Kidney capillary endothelial cell (primary cell): ENCODE data around the gene OLFML2B.

Experiments
- DNase-seq: peaks from one replicate; pipeline ENCODE4 v3.0.0-alpha.2; 2018; ENCODE audit warnings: low spot score

OLFML2B gene

DNA sequence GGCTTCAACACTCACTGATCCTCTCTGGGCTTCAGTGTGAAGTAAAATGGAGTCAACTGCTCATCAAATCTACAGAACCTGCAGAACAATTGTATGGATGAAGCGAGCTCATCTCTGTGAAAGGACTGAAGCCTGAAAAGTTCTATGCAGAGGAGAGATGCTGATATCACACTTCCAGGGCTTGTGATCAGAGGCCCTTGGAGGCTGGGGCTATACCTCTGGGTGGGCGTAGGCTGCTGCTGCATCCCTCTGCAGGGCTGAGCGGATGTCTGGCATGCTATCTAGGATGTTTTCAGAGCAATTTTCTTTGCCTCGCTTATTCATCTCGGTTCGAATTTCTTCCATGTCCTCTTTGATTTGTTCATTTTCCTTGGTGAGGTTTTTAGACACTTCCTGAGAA, 17.6 kb downstream of the OLFML2B start:
- no peak for DNase-seq

DNA sequence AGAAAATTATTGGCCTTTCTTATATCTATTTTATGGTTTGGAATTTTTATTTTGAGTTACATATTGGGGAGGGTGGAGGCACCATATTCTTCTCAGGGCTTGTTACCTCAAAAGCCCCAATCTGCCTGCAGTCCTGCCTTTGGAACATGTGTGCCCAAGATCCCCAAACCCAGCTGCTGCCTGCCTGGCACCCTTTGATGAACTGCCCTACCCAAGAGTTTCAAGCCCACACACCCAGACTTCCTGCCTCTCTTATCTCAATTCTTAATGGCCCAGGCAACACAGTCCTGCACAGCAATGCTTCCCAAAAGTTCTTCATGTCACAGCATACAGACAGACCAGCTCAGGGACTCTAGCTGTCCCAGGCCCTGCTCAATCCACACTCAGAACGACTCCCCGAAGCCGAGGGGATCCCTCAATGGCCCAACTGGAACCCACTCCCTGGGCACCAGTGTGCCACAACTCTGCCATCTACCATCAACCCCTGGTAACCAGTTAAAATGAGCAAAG, 19.2 kb downstream of the OLFML2B start:
- DNase-seq: no peak

DNA sequence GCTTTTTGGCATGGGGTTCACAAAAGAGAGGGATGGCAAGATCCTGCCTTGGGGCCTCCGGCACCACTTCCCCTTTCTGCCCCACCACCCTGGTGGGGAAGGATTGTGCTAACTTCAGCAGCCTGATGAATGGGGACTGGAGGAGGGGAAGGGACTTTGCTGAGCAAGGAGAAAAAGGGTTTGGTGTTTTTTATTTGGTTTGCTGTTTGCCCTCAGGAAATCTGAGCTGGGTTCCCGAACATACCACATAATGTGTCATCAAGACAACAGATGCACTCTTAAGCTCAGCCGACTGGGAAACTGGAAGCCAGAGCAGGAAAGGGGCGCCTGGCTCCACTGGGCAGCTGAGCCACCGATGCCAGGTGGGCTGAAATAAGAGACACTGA, 19.8 kb downstream of the OLFML2B start:
- no peak for DNase-seq

DNA sequence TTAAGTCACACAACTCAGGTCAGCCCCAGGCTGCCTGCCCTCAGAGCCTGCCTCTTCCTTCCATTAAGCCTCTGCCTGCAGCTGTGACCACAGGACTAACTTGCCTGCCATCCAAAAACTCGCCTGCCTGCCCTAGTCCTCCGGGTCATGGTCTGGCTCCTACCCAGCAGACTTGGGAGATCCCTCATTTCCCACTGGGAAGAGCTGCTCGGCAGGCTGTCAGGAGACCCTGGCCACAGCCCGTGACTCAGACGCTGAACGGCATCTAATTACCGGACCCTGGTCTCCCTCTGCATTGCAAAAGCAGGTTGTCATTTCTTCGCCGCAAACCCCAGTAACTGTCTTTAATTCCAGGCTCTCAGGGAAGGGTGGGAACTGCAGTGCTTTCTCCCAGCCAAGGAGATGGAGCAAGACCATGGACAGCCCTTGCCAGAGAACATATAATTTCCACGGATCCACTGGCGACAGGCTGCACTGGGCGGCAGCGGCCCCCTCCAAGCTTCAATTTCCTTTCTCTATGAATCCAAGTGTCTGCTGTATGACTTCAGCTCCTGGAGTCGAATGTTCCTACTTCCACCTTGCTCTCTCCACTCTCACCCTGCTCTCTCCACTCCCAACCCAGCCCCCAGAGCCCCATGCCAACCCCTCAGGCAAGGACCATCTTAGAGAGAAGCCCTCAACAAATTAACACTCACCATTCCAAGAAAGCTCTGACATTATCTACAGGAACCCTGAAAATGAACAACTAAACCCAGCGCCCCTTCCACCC, 20.4 kb downstream of the OLFML2B start:
- no peak for DNase-seq

DNA sequence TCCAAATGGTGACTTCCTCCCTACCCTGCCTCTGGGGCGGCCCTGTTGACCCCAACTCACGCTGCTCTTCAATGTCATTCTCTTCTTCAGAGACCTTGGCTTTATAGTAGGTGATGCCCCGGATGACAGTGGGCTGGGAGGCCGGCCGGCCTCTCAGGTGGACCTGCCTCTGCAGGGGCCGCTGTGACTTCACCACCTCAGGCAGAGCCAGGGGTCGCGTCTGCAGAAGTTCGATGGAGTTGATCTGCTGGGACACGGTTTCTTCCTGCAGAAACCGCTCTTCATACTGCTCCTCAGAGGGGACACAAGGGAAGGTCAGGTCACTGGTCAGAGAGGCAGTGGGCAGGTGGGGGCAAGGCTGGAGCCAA, 23.6 kb downstream of the OLFML2B start:
- no peak for DNase-seq

DNA sequence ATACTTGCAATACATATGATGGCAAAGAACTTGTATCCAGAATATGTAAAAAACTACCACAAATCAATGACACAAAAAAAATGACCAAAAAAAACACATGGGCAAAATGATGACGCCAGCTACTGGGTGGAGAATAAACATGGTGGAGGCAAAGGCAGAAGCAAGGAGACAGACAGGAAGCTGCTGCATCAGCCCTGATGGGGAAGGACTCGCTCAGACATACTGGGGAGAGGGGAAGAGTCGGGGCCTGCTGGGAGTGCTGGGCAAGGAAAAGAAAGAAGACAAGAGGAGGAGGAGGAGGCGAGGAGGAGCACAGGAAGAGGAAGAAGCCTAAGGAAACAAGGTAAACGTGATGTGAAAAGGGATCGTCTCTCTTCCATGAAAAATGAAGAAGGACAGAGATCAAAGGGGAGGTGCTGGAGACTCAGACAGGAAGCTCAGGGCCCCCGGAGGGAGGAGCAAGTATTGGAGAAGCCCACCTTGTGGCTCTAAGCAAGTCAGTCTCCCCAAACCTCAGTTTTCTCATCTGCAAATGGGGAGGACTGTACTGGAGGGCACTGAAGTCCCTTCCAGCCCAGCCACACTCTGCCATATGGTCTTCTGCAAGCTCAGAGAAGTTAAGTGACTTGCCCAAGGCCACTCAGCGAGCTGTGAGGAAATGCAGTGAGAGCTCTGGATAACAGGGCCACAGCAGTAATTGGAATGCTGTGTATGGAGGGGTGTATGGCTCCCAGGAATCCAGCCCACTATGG, 24.2 kb downstream of the OLFML2B start:
- no peak for DNase-seq

DNA sequence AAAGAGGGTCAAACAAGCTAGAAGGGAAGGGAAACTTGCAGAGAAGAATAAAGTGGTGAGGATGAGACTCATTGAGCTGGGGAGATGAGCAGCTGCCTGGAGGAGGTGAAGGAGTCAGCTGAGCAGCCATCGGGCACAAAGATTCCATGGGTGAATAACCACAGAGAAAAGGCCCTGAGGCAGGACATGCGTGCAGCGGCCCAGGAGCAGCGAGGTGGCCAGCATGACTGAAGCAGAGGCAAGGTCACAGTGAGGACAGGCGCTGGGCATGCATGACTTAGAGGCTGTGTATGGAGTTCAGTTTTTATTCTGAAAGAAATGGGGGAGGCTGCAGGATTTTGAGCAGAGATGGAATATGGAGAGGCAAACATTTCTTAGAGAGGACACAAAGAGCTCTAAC, 24.9 kb downstream of the OLFML2B start:
- DNase-seq: no peak

DNA sequence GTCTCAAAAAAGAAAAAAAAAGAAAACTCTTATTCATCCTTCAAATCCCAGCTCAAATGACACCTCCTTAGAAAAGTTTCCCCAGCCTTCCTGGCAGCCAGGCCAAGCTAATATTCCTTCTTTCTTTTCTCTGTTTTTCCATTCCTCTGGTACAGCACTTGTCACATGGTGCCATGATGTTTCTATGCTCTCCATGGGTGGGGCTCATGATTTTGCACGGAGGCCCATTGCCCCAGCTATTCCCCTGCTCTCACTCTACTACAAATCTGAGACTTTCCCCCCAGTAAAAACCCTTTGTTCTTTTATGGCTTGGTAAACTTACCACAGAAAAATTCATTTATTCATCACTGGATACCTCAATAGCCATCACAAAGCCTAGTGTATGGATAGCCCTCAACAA, 26.5 kb downstream of the OLFML2B start:
- no peak for DNase-seq

DNA sequence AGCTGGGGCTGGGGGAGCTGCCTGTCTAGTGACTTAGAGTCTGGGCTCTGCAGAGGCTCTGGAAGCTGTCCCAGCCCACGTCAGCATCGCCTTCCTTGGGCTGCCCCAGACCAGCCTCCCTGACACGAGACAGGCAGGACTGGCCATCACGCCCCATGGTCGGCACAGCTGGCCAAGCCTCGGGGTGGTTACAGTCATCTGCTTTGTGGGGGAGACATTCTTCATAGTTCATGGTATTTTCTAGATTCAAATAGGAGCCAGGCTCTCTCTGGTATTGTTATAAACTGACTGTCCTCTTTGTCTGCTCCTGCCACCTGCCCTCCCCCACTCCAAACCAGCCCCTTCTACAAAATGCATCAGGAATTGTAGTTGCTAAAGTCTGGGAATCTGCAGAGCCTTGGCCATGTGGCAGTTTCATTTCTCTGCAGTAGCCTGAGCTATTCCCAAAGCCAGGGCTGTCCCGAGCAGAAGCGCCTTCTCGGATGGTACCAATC, 29.4 kb downstream of the OLFML2B start:
- no peak for DNase-seq

DNA sequence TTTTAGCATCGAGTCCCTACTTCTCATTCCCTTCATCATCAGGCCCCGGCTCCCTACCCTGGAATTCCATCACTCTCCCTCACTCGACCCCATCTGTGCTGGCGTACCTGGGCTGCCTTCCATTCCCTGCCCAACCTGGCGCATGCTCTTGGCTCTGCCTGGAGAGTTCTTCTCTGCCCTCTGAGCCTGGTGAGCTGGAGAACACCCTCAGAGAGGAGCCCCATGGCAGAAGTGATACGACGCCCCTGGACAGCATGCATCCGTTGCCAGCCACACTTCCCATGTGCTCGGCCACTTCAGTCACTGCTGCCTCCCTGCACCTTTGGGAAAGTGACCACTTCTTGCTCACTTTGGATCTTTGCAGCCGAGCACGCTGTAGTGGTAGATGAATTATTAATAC, 30.1 kb downstream of the OLFML2B start:
- DNase-seq: no peak

DNA sequence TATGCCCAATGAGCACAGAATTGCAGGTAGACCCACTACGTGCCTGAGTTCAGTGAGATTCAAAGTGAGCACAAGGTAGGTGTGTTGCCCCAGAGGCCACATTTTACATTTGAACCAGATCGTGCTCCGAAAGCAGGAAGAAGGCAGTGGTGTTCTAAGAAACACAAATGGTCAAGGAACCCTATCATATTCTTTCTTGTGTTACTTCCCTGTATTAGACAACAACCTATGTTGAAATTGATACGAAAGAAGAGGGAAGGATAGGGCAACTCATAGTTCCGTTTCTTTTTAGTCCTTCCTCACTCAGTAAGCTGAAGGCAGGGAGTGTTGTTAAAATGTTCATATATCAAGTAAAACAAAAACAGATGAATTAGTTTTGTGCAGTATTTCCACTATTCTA, 33.9 kb downstream of the OLFML2B start:
- DNase-seq: no peak

DNA sequence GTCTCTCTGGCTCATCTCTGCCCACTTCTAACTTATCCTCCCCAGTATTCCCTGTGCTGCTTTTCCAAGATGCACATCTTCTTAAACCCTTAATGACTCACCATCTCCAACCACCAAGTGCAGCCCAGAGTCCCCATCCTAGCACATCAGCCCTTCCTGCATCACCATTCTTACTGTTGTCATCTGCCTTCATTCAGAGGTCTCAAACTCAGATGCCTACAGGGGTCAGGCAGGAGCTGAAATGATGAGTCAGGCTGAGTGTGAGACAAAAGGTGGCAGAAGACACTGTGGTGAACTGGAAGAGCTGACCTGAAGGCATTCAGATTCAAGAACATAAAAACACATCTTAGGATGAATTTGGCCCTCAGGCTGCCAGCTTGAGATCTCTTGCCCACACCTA, 34.6 kb downstream of the OLFML2B start:
- DNase-seq: no peak

DNA sequence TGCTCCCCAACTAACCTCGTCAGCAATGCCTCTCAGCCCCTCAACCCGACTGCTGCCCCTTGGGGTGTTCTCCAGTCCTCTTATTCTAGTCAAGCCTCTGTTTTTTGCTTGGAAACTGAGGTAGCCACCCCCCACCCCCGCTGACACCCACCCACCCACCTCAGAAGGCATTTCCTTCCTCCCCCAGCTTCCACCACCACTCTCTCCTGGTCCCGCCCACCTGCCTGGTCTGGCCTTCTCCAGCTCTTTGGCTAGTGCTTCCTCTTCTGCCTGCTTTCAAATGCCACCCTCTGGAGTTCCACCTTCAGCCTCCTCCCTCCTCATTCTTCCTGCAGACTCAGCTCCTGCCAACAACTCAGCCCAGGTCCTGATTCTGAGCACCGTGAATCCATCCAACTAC, 35.3 kb downstream of the OLFML2B start:
- no peak for DNase-seq

DNA sequence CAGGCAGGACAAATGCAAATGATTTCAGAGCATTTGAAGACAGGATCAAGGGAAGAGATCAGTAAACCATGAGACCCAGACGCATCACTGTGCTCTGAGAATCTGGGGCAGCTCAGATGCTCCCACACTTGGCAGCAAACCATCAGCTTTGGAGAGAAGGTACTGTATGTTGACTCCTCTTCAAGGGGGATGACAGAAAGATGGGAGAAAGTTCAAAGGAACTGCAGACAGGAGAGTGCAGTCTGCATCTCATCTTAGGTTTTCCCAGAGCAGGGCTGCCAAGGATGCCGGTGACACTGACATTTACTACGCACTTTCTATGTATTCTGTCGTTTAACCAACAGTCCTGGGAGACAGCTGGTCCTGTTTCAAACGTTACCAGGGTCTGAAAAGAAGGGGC, 35.8 kb downstream of the OLFML2B start:
- no peak for DNase-seq

DNA sequence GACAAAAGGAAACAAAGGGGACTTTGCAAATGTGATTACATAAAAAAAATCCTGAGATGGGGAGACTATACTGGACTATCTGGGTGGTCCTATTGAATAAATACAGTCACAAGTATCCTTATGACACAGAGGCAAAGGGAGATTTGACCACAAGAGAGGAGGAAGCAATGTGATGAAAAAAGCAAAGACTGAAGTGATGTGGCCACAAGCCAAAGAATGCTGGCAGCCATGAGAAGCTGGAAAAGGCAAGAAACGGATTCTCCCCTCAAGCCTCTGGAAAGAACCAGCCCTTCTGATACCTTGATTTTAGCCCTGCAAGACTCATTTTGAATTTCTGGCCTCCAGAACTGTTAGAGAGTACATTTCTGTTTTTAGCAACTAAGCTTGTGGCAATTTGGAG, 36.4 kb downstream of the OLFML2B start:
- DNase-seq: no peak

DNA sequence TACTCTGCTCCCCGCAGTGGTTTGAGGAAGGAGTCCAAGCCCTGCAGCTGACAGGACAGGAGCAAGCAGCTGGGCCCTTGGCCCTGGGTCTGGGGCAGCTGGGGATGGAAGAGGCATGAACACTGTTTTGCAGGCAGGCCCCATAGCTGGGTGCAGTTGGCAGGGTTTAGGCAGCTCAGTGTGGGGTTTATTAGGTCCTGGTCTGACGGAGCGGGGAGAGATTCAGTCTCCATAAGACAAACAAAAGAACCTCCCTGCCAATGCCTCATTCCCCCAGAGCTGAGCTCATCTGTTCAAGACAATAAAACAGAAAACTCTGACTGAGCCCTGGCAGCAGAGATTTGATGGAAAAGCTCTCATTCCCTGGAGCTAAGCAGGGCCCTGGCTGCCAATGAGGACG, 37.3 kb downstream of the OLFML2B start:
- no peak for DNase-seq

DNA sequence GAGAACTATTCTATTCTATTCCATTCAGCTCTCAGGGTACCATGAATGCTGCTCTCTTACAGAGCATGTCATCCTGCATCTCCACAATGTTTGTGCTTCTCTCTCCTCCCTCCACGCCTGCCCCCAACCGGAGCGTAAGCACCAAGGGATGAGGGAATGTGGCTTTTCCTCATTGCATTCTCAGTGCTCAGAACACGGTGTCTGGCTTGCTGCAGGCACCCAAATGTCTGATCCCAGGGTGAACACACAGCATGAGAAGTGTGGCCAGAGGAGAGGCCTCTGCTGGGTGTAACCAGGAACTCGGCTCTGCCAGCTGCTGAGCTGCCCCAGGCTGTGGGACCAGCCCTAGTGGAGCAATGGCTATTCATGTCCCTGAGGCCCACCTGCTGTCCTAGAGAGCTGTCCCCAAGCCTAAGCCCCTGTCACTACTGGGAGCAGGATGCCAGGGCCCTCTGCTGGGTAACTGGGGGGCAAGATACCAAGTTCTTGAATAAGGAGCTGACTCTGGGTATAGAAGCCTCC, 38.3 kb downstream of the OLFML2B start:
- DNase-seq: no peak

DNA sequence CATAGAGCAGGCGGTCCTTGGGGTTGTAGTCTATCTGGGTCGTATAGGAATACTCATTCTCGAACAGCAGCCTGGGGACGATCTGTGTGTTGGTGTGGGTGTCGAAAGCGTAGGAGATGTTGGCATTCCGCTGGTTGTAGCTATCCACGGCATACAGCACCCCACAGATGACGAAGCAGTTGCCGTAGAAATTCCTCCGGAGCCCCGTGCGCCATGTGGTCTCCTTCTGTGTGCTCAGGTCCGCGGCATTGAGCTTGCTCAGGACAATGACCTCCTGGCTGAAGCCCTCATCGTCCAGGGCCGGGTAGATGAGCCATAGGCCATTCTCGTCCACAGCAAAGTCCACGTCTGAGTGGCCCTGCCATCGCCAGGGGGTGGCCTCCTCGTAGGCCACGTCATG, 39.9 kb downstream of the OLFML2B start:
- DNase-seq: no peak

DNA sequence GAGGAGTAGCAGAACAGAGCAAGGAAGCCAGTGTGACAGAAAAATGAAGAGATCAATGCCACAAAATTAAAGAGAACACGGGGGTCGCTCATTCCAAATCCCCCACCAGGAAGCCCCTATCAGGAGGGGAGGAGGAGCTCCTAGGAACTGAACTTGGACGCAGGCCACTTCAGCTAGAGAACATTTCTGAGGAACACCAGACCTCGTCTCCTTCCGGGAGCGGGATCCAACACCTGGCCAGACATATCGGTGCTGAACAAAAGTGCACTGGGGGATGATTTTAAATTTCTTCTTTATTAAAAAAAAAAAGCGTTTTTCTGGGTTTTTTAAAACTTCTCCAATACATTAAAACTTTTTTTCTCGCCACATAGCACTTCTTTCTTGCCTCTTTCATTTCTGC, 40.8 kb downstream of the OLFML2B start:
- no peak for DNase-seq

DNA sequence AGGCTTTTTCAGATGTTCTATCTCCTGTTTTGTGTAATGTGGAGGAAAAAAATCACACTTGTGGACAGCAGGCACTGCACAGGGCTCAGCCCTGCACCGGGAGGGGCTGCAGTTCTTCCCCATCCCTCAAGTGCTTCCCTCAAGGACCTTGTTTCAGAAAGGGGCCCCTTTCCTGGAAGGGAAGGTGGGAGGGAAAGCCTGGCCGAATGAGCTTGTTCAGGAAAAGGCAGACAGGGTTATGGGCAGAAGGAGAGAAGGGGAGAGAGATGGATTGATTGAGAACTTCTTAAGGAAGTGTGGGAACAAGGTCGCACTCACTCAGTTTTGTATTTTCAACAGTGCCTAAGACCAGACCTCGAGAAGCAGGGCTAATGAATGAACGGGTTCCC, 41.2 kb downstream of the OLFML2B start:
- no peak for DNase-seq

DNA sequence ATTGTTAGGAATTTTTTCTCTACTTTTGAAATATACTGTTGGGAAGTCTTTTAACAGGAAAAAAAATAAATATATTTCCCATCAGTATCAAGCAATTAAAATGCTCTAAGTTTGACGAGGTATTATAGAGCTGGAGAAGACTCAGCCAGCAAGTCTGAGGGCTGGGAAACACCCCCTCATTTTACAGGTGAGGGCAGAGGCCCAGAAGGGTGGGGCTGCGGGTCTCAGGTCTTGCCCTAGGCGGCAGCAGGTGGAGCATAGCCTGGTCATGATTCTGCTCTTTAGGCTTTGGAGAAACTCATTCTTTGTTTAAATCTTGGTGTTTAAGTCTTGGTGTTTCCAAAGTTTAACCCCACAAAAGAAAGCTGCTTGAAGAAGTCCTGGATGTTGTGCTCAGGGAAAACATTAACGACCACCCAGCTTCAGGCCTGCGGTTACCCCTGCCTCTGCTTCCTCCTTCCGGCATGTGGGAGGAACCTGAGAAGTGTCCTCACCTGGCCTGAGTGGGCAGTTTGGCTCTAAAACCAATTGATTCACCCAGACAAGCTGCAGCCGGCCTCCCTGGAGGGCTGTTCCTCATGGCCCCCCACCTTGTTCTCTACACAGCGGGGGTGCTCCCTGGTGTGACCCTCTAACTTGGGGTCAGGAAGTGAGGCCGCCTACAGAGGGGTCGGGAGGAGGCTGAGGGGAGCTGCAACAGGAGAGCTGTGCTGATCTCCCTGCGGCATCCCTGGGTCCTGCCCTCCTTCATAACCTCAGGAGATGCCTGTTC, 41.7 kb downstream of the OLFML2B start:
- no peak for DNase-seq

DNA sequence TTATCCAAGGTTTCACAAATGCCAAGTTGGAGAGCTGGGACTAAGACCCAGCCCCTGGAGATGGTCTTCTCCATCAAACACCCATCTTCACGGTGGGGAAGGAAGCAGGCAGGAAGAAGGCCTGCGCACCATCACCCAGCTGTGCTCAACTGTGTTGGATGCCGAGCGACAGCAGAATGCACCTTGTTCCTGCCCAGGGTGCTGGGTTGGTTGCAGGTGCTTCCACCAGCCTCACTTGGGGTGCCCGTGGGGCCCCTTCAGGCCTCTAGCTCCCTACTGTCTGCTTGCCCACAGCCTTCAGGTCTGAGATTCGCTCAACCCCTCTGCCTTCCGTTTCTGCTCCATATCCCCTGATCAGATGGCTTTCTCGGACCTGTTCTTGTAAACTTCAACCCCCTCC, 42.5 kb downstream of the OLFML2B start:
- DNase-seq: no peak
